Measurements from ENCODE around the gene FAM193B.

Gene FAM193B

DNA sequence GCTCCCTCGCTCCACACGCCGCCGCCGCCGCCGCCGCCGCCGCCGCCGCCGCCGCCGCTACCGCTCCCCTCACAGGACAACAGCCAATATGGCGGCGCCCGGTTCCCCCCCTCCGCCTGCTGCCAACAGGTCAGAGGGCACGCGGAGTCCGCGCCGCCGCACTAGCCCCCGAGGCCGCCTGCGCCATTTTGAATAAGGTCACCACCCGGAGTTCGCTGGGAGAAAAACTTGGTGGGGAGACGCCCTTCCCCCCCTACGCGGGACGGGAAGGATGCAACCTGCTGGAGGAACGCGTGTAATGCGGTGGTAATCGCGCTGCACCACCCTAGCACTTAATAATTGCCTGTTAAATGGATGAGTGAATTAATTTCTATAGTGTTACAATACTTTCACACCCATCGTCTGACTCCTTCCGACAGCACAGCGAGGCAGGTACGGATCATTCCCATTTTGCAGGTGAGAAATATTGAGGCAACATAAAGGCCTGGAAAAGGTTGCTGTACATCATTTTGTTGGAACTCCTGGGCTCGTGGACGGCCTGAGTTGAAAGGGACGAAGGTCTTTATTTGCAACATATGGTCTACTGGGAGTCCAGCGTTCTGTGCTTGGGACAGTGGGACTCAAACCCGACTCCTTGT, at the start of gene FAM193B:
Gene FAM193B (minus strand): TSS at position 90 of the 638 bp plus-strand sequence. CDS start 105 bp downstream, outside the sequence.
- DNase-seq (ENCODE audit: low spot score): peak; percentile 96

DNA sequence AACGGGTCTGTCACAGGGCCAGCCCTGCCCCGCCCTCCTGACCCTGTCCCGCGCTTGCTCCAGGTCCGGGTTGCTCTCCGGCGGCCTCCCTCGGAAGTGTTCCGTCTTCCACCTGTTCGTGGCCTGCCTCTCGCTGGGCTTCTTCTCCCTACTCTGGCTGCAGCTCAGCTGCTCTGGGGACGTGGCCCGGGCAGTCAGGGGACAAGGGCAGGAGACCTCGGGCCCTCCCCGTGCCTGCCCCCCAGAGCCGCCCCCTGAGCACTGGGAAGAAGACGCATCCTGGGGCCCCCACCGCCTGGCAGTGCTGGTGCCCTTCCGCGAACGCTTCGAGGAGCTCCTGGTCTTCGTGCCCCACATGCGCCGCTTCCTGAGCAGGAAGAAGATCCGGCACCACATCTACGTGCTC, 49.8 kb upstream of the FAM193B start:
- no peak for DNase-seq (ENCODE audit: low spot score)

DNA sequence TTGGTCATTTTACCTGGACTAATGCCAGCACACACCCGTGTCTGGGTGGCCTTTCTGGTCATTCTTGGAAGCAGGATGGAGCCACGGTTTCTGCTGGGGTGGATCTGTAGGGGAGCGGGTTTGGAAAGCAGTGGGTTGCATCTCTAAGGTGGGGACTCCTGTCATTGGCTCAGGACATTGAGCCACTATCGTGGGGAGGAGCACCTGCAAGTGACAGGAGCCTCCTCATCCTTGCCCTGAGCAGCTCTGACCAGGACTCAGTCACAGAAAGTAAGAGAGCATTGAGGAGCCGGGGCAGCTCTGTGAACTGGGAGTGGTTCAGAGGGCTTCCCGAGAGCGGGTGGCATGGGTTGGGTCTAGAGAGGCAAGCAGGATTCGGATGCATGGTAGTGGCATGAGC, 49.3 kb upstream of the FAM193B start:
- no peak for DNase-seq (ENCODE audit: low spot score)

DNA sequence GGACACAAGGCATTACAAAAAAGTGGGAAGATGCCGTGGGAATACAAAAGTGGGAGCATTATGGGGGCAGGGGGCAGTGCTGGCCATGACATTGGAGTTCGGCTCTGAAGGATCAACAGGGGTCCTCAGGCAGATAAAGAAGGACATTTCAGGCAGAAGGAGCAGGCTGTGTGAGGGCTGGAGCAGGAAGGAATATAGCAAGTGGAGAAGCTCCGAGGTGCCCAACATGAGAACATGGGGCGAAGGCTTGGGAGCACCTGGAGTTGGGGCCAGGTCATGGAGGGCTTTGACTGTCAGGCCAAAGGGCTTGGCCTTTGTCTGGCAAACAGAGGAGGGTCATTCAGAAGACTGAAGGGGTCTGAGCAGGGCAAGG, 48.1 kb upstream of the FAM193B start:
- DNase-seq (ENCODE audit: low spot score): no peak

DNA sequence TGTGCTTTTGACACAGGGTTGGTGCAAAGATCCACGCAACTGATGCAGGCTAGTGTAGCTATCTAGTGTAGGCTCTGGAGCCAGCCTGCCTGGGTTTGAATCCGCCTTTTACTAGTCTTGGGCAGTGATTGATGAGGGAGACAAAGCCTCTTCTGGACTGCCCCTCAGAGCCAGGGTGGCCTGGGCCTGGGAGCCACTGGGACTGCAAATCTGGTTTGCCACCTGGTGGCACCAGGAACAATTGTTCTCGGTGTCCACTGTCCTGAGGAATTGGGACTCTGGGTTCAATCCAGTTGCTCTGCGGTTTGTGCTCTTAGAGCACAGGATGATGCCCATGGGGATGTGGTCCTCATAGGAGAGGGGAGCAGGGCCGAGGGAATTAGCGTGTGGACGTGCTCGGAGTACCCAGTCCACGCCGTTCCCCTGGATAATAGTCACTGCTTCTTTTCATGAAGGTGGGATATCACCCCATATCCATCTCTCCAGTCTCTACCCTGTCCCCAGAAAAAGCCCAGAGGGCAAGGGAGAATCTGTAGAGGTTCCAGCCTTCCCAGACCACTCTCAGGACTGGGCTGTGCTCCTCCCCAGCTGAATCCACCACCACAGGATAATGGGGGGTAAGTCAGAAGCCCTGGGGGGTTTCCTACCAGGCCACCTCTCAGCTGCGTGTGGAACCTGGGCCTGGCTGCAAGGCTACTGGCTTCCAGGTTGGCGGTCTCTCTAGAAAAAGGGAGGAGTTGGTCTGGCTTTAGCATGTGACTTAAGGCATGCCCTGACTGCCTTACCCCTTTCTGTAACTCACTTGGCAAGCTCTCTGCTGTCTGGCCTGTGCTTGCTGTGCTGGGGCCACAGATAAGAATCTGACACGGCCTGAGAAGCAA, 47.5 kb upstream of the FAM193B start:
- DNase-seq (ENCODE audit: low spot score): no peak

- no peak for DNase-seq (ENCODE audit: low spot score)
These were observed 46.8 kb upstream of the FAM193B start for GRCh38 chr5:177601126-177601525.

DNA sequence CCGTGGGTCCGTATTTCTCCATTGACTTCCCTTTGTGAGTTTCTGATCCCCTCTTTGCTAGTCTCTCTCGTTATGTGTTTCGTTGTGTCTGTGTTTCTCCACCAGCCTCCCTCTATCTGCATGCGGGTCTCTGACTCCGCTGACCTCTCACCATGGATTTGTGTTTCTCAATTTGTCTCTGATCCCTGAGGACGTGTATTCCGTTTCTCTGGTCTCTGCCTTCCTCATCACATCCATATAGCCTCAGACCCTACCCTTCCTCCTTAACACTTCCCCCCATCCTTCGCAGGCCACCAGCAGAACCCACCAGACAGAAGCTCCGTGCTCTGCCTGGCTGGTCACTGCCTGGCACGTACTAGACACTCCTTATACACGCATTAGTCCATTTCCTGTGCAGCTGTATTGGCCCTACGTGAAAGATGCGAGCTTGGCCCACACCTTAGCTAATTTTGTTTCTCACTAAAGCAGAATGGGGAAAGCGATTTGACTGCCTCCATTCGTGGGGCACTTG, 46.2 kb upstream of the FAM193B start:
- DNase-seq (ENCODE audit: low spot score): no peak

GRCh38 chr5:177599731-177600507, 45.6 kb upstream of the FAM193B start, which contains the start of gene B4GALT7:
Gene B4GALT7 (plus strand): TSS chr5:177600132. CDS start chr5:177600211, 79 bp downstream.
- DNase-seq (ENCODE audit: low spot score): peak; percentile 76

DNA sequence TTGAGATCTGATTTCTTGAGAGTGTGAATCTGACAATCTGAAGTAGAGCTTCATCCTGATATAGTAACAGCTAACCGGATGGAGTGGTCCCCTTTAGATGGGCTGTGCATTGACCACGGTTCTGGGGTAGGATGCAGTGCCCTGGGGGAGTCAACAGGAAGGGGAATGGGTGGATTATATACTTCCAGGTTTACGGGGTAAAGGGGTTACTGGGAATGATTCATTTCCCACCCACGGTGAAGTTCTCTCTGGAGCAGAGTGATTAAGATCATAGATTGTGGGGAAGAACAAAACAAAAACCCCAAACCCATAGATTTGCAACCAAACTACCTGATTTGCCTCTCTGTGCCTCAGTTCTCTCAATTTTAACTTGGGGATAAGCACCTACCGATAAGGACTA, 44.1 kb upstream of the FAM193B start:
- no peak for DNase-seq (ENCODE audit: low spot score)

- DNase-seq (ENCODE audit: low spot score): no peak
These were observed 42.4 kb upstream of the FAM193B start for GRCh38 chr5:177596775-177597238.

- DNase-seq (ENCODE audit: low spot score): no peak
These were observed 41.8 kb upstream of the FAM193B start for GRCh38 chr5:177595991-177596774.

GRCh38 chr5:177595026-177595585, 40.7 kb upstream of the FAM193B start:
- DNase-seq (ENCODE audit: low spot score): no peak

GRCh38 chr5:177594071-177594470, 39.7 kb upstream of the FAM193B start:
- no peak for DNase-seq (ENCODE audit: low spot score)

GRCh38 chr5:177593511-177593910, 39.1 kb upstream of the FAM193B start:
- no peak for DNase-seq (ENCODE audit: low spot score)

GRCh38 chr5:177592905-177593304, 38.5 kb upstream of the FAM193B start:
- no peak for DNase-seq (ENCODE audit: low spot score)

DNA sequence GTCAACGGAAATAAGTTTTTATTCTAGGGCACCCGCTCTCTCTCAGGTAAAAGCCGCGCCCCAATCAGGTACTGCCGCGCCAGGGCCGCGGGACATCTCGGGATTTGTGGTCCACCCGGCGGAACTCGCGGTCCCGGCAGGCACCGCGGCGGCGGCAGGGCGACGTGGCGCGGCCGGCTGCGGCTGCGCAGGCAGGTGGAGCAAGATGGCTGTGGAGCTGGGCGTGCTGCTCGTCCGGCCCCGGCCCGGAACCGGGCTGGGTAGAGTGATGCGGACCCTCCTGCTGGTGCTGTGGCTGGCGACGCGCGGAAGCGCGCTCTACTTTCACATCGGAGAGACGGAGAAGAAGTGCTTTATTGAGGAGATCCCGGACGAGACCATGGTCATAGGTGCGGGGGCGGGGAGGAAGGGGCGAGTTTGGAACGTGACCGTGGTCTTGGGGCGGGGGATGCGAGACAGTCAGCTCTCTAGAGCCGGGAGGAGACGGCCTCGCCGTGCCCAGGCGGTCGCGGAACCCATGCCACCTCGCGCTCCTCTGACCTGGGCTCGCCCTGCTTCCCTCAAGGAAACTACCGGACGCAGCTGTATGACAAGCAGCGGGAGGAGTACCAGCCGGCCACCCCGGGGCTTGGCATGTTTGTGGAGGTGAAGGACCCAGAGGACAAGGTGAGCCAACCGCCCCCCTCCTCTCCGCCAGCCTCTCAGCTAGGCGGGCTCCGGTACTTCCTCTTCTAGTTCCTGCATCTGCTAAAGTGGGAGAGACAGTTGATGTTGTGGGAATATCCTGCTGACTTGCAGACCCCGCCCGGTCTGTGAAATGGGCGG, 37.9 kb upstream of the FAM193B start, which contains the start of gene TMED9:
Gene TMED9 (plus strand): TSS at position 194 of the 825 bp plus-strand sequence. CDS start 12 bp downstream, at position 206.
- DNase-seq (ENCODE audit: low spot score): peak; percentile 88

DNA sequence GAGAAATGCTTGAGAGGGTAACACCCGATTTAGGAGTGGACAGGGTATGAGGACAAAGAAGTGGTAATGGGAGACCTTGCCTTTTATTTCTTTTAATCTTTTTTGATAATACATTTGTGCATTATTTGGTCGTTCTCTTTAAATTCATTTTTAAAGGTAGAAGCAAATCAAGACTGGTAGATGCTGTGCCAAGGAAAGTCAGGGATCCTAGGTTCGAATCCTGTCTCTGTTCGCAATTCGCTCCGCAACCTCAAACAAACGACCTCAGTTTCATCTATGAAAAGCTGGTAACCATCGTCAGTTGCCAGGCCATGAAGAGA, 37.3 kb upstream of the FAM193B start:
- no peak for DNase-seq (ENCODE audit: low spot score)

GRCh38 chr5:177590406-177590805, 36.0 kb upstream of the FAM193B start:
- no peak for DNase-seq (ENCODE audit: low spot score)

DNA sequence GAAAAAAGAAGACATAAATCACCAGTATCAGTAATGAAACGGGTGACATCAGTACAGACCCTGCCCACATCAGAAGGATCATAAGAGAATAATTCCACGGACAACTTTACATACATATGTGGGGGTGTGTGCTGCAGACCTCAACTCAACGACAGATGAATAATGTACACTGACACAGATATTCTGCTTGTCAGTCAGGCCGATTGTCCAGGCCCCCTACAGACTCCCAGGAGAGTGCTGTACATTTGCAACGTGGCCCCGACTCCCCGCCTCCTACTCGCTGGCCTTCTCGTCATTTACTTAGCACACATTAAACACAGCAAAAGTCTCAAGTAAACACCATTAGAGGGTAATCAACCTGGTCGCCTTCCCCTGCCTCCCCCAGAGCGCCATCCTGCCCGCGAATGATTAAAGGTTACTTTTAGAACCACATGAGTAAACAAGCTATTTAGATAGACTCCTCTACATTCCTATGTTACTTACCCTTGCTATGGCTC, 34.1 kb upstream of the FAM193B start:
- DNase-seq (ENCODE audit: low spot score): no peak

- no peak for DNase-seq (ENCODE audit: low spot score)
These were observed 24.0 kb upstream of the FAM193B start for GRCh38 chr5:177578316-177578715.

All from CD4-positive, alpha-beta T cell treated with Interleukin-15 for 4 hours (primary cell).